ENCODE data around the gene NAT10.

NAT10 gene

GRCh38 chr11:34146411-34146810 is 41.0 kb downstream of the NAT10 start:
- TF ChIP-seq CTCF (conservative IDR thresholded peaks at IDR 0.05; ENCODE audit: low read depth), result no peak
- ChIA-PET CTCF (interaction anchor here (0.6 to 0.7 kb wide), 2 partner anchors 17 to 171 kb away, joined by 3 to 6 read pairs; no protein-coding TSS in a partner anchor), POLR2A (ENCODE audit: low non-redundant PET) (no interaction called here)
- no peak overlapping the region for H3K27ac ChIP-seq
- no peak for DNase-seq (ENCODE audit: low spot score)

GRCh38 chr11:34146866-34147265 is 41.4 kb downstream of the NAT10 start:
- CTCF ChIA-PET, result interaction anchor here (0.6 kb wide), 1 partner anchor 334 kb away, joined by 3 read pairs; no protein-coding TSS in a partner anchor
- TF ChIP-seq CTCF (conservative IDR thresholded peaks at IDR 0.05; ENCODE audit: low read depth), result no peak
- POLR2A ChIA-PET (ENCODE audit: low non-redundant PET), result no interaction called here
- no peak overlapping the region for H3K27ac ChIP-seq
- no peak for DNase-seq (ENCODE audit: low spot score)

- CTCF ChIA-PET, result interaction anchor here (0.6 kb wide), 1 partner anchor 333 kb away, joined by 3 read pairs; no protein-coding TSS in a partner anchor
- POLR2A ChIA-PET (ENCODE audit: low non-redundant PET), result no interaction called here
- TF ChIP-seq CTCF (conservative IDR thresholded peaks at IDR 0.05; ENCODE audit: low read depth), result no peak
- DNase-seq (ENCODE audit: low spot score), result no peak
- H3K27ac ChIP-seq, result no peak overlapping the region
Observed at GRCh38 chr11:34147581-34147980, 42.2 kb downstream of the NAT10 start.

GRCh38 chr11:34148504-34149165 is 43.2 kb downstream of the NAT10 start:
- POLR2A ChIA-PET (ENCODE audit: low non-redundant PET), result no interaction called here
- peak overlapping the region; percentile 11; the same call in 1 of the 2 replicates for H3K27ac ChIP-seq
- no peak for DNase-seq (ENCODE audit: low spot score)
- TF ChIP-seq CTCF (conservative IDR thresholded peaks at IDR 0.05; ENCODE audit: low read depth), result no peak
- CTCF ChIA-PET, result no interaction called here

GRCh38 chr11:34149274-34149673 is 43.8 kb downstream of the NAT10 start:
- peak overlapping the region; percentile 11; the same call in 1 of the 2 replicates for H3K27ac ChIP-seq
- ChIA-PET CTCF (no interaction called here), POLR2A (ENCODE audit: low non-redundant PET) (no interaction called here)
- no peak for DNase-seq (ENCODE audit: low spot score)
- TF ChIP-seq CTCF (conservative IDR thresholded peaks at IDR 0.05; ENCODE audit: low read depth), result no peak

- DNase-seq (ENCODE audit: low spot score), result no peak
- peak; percentile 29 for TF ChIP-seq CTCF (conservative IDR thresholded peaks at IDR 0.05; ENCODE audit: low read depth)
- CTCF ChIA-PET, result interaction anchor here (0.6 to 1.1 kb wide), 3 partner anchors 43 to 314 kb away, joined by 3 read pairs; no protein-coding TSS in a partner anchor
- H3K27ac ChIP-seq, result no peak overlapping the region
- POLR2A ChIA-PET (ENCODE audit: low non-redundant PET), result no interaction called here
Observed at GRCh38 chr11:34149786-34150185, 44.4 kb downstream of the NAT10 start.

All from RWPE1 (cell line).